Skeletal muscle tissue (tissue), 4 donors: ENCODE data around the gene PDIA2. TPM values are rescaled to one million over a fixed set of nuclear protein-coding genes. Genes with fewer than 3 reads are reported as not detected.

Experiments
- H3K27ac ChIP-seq: one replicate; pipeline ENCODE4 v1.7.0; 2013; ENCODE audit warnings: mild to moderate bottlenecking, low read depth, low read length, inconsistent platforms
- H3K27me3 ChIP-seq, 3 donors: one replicate each; pipeline ENCODE4 v1.7.0; 2013; ENCODE audit warnings: low read length in 3 of 3; ENCODE audit not compliant: control insufficient read depth in 3 of 3, insufficient read depth in 3 of 3
- H3K36me3 ChIP-seq, 3 donors: one replicate each; pipeline ENCODE4 v1.7.0; 2013; ENCODE audit warnings: low read length in 3 of 3; ENCODE audit not compliant: control insufficient read depth in 3 of 3, insufficient read depth in 3 of 3
- H3K4me1 ChIP-seq, 3 donors: one replicate each; pipeline ENCODE4 v1.7.0; 2013; ENCODE audit warnings: low read length in 3 of 3, mild to moderate bottlenecking in 3 of 3; ENCODE audit not compliant: control insufficient read depth in 3 of 3, insufficient read depth in 3 of 3
- H3K4me3 ChIP-seq, 3 donors: one replicate each; pipeline ENCODE4 v1.7.0; 2013; ENCODE audit warnings: low read length in 3 of 3
- H3K9ac ChIP-seq, 3 donors: one replicate each; pipeline ENCODE4 v1.7.0; 2013; ENCODE audit warnings: low read length in 3 of 3, mild to moderate bottlenecking in 3 of 3, moderate library complexity in 2 of 3, low read depth in 1 of 3
- H3K9me3 ChIP-seq, 3 donors: one replicate each; pipeline ENCODE4 v1.7.0; 2013; ENCODE audit warnings: low read length in 3 of 3; ENCODE audit not compliant: control insufficient read depth in 3 of 3
- total RNA-seq: library from RNA; depleted of rRNA; stranded (reverse); fragments of >200 nt; gene quantifications from one replicate; pipeline ENCODE4 v1.2.3, GENCODE V29; 2014
- donor health status: Osteomylitis.

Gene PDIA2
- total RNA-seq, 1 donor from 2014 or later, result under 0.01 TPM

DNA sequence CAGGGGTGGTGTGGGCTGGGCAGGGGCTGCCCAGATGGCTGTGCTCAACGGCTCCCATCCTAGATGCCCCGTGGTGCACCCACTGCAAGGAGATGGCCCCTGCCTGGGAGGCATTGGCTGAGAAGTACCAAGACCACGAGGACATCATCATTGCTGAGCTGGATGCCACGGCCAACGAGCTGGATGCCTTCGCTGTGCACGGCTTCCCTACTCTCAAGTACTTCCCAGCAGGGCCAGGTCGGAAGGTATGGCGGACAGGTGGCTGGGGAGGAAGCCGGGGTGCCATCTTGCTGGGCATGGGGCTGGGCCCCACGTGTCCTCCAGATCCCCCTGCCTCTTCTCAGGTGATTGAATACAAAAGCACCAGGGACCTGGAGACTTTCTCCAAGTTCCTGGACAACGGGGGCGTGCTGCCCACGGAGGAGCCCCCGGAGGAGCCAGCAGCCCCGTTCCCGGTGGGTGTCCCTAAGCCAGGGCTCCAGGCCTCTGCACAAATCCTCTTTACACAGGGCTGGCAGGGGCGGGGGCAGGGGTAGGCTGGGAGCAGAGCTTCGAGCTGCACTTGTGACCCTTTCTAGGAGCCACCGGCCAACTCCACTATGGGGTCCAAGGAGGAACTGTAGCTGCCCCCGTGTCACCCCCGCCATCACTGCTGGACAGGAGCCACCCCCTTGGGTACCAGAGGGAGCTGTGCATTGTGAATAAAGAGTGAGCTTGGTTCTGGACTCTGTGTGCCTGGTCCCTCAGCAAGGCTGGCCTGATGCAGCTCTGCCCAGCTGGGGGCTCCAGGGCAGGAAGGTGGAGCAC lies 3.7 kb downstream of the PDIA2 start:
- Histone ChIP-seq H3K27ac (no peak overlapping the region), H3K9me3 (no peaks in the 10 kb centered on the region), H3K36me3 (peaks cover 21 to 25% (median 23%) of the 10 kb centered on the region in 3 donors), H3K9ac (no peak overlapping the region), H3K4me1 (no peaks in the 10 kb centered on the region), H3K27me3 (no peaks in the 10 kb centered on the region), H3K4me3 (no peak overlapping the region)

DNA sequence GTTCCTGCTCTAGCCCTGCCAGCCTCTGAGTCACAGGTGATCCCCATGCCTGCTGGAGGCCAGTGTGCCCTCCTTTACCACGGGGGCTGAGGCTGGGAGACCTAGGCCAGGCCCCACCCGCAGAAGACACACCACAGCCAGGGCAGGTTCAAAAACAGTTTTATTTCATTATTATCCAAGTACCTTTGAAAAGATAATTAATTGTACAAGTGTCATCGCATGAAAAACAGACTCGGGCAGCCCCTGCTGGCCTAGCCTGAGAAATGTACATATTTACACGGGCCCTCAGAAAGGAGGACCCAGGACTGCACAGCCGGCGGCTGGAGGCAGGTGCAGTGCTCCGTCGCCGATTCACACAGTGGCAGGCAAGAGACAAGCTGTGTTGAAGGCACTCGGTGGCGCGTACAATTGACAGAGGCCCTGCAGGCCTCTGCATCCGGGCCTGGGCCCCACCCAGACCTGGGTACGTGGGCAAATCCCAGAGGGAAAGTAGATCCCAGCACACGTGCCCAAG lies 4.4 kb downstream of the PDIA2 start:
- Histone ChIP-seq H3K27ac (no peak overlapping the region), H3K4me3 (no peak overlapping the region), H3K27me3 (no peaks in the 10 kb centered on the region), H3K9ac (no peak overlapping the region), H3K36me3 (peaks cover 25 to 27% (median 26%) of the 10 kb centered on the region in 3 donors), H3K4me1 (no peaks in the 10 kb centered on the region), H3K9me3 (no peaks in the 10 kb centered on the region)

- Histone ChIP-seq H3K4me3 (no peak overlapping the region), H3K27me3 (no peaks in the 10 kb centered on the region), H3K9me3 (no peaks in the 10 kb centered on the region), H3K36me3 (peaks cover 32 to 33% (median 32%) of the 10 kb centered on the region in 3 donors), H3K9ac (no peak overlapping the region), H3K4me1 (no peaks in the 10 kb centered on the region), H3K27ac (no peak overlapping the region)
Measured at GRCh38 chr16:287981-288920, 5.3 kb downstream of the PDIA2 start.

DNA sequence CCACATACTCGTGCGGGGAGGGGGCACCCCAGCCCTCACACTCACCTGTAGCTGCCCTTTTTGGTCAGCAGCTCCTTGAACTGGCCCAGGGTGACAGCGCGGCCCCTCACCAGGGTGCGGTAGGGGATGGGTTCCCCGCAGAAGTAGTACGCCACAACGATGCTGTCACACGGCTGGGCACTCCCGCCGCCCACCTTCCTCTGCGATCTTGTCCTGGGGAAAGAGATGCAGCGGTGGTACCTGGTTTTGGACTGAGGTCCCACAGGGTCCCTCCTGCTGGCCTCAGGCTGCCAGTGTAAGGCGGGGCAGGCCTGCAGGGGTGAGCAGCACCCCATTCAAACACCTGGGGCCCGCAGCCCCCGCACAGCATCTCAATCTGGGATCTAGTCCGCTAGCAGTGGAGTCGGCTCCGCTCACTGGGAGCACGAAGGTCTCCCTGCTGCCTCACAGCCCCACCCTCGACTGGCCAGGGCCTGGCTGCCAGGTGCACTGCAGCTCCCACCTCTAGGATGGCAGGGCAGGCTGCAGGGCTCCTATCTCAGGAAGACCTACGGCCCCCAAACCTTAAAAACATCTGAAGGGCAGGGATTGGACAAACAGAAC lies 6.5 kb downstream of the PDIA2 start:
- no peaks in the 10 kb centered on the region for H3K9me3 ChIP-seq

DNA sequence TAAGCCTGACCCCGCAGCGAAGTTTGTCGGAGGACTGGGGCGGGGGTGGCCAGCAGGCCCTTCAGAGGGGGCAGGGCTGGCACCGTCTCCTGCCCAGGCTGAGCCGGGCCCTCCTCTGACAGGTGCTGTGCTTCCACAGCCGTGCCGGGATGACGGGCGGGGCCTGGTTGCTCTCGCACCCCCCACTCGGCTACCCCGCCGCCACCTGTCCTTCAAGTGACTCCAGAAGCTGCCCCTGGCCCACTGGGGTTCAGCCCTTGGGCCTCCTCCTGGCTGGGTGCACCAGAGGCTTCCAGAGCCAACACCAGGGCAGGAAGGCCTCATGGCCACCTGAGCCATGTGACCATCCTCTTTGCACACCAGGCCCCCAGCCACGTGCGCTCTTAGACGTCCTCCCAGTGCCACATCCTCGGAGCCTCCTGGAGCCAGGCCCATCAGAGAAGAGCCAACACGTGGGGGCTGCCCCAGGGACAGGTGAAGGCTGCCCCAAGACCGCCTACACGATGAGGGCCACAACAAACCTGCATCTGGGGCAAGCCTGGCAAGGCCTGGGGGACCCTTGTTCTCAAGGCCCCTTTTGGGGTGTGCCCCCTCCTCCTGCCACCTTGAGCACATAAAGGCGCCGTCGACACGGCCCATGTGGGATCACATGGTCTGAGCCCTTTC lies 7.2 kb downstream of the PDIA2 start:
- H3K4me3 ChIP-seq, result no peak overlapping the region
- peaks cover 32 to 35% (median 33%) of the 10 kb centered on the region in 3 donors for H3K36me3 ChIP-seq
- no peaks in the 10 kb centered on the region for H3K27me3 ChIP-seq
- no peak overlapping the region for H3K27ac ChIP-seq
- no peaks in the 10 kb centered on the region for H3K9me3 ChIP-seq
- H3K4me1 ChIP-seq, result no peaks in the 10 kb centered on the region
- H3K9ac ChIP-seq, result no peak overlapping the region

More for the DNA sequence above, 6.5 kb downstream of the PDIA2 start:
- Histone ChIP-seq H3K27me3 (no peaks in the 10 kb centered on the region), H3K4me1 (no peaks in the 10 kb centered on the region), H3K36me3 (peaks cover 32 to 35% (median 33%) of the 10 kb centered on the region in 3 donors), H3K4me3 (no peak overlapping the region), H3K27ac (no peak overlapping the region), H3K9ac (no peak overlapping the region)

- no peaks in the 10 kb centered on the region for H3K9me3 ChIP-seq
- no peaks in the 10 kb centered on the region for H3K4me1 ChIP-seq
- peaks cover 32 to 35% (median 33%) of the 10 kb centered on the region in 3 donors for H3K36me3 ChIP-seq
- H3K9ac ChIP-seq, result no peak overlapping the region
- no peak overlapping the region for H3K4me3 ChIP-seq
- no peak overlapping the region for H3K27ac ChIP-seq
- no peaks in the 10 kb centered on the region for H3K27me3 ChIP-seq
Measured at GRCh38 chr16:290681-291405, 7.9 kb downstream of the PDIA2 start.

DNA sequence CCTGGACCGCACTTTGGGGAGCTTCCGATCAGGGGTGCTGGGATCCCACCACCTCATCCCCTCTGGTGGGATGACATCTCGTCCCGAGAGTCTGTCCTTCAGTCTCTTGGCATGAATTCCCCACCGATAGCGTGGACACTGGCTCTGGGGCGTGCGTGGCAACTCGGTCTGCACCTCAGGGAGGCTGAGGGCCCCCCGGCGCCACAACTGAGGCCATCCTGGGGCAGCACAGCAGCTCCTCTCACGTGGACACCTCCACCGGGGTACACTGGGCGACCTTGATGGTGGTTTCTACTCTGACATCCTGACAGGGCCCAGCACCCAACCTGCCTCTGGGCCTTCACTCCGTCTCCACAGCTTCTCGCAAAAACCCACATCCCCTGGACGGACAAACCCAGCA lies 8.6 kb downstream of the PDIA2 start:
- Histone ChIP-seq H3K4me3 (no peak overlapping the region), H3K27ac (no peak overlapping the region), H3K9me3 (no peaks in the 10 kb centered on the region), H3K9ac (no peak overlapping the region), H3K27me3 (no peaks in the 10 kb centered on the region), H3K36me3 (peaks cover 32 to 35% (median 33%) of the 10 kb centered on the region in 3 donors), H3K4me1 (no peaks in the 10 kb centered on the region)

DNA sequence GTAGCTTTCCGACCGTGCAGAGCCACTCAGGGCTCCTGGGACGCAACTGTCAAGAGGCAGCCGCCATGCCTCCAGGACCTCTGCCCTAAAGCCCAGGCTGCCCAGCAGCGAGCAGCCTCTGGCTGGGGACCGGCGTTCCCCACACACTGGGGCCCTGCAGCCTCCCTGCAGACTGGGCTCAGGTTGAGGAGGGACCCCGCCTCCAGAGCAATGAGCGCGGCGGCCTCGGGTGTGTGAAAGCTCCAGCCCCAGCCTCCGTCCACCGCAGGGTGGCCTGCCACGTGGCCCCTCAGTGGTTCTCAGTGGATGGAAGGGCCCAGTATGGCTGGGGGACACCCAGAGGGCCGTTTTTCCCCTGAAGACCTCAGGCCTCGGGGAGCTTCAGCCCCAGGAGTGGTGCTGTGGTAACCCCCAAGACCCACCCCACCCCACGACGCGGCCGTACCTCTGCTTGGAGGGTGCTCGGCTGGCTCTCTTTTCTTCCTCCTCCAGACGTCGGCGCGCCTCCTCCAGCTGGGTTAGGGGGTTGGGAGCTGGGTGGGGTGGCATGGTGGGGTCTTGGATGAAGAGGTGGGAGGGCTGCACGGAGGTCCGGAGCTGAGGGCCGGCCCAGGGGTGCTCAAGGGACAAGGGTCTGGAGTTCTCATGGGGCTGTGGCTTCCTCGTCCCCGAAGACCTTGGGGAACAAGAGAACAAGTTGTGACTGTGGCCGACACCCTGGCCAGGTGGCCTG lies 10.2 kb downstream of the PDIA2 start:
- Histone ChIP-seq H3K4me3 (no peak overlapping the region), H3K4me1 (no peaks in the 10 kb centered on the region), H3K9ac (no peak overlapping the region), H3K27me3 (no peaks in the 10 kb centered on the region), H3K27ac (no peak overlapping the region), H3K36me3 (peaks cover 37 to 39% (median 37%) of the 10 kb centered on the region in 3 donors), H3K9me3 (no peaks in the 10 kb centered on the region)
